T-helper 2 cell treated with Interferon-gamma antibody and Interleukin-4, amounts not matched to agents 5 μg/mL and 100 μg/mL, for 36 hours (primary cell): ENCODE results near the gene TENM4.

ENCODE experiments used
- DNase-seq: peaks from one replicate; pipeline ENCODE4 v3.0.0; 2021; ENCODE audit warnings: low spot score
- H3K27ac Mint-ChIP-seq: one replicate; pipeline ENCODE4 v1.8.0; 2021; ENCODE audit warnings: mild to moderate bottlenecking, mixed read lengths
- H3K27me3 Mint-ChIP-seq: one replicate; pipeline ENCODE4 v1.8.0; 2021; ENCODE audit warnings: low read depth, mixed read lengths
- H3K36me3 Mint-ChIP-seq: one replicate; pipeline ENCODE4 v1.8.0; 2021; ENCODE audit warnings: low read depth, mixed read lengths
- H3K4me1 Mint-ChIP-seq: one replicate; pipeline ENCODE4 v1.8.0; 2021; ENCODE audit warnings: low read depth, mixed read lengths
- H3K4me3 Mint-ChIP-seq: one replicate; pipeline ENCODE4 v1.8.0; 2022; ENCODE audit warnings: mild to moderate bottlenecking, moderate library complexity, mixed read lengths
- H3K9me3 Mint-ChIP-seq: one replicate; pipeline ENCODE4 v1.8.0; 2021; ENCODE audit warnings: mixed read lengths

The TENM4 gene

GRCh38 chr11:79438631-79439409 is 2.0 kb downstream of the TENM4 start:
- Mint-ChIP-seq H3K4me1 (peaks cover 3% of the 10 kb centered on the region), H3K27ac (no peak overlapping the region), H3K4me3 (no peak overlapping the region), H3K27me3 (peaks cover 81% of the 10 kb centered on the region), H3K9me3 (no peaks in the 10 kb centered on the region), H3K36me3 (no peaks in the 10 kb centered on the region)
- DNase-seq, result no peak

GRCh38 chr11:79437981-79438630 is 2.7 kb downstream of the TENM4 start:
- no peak for DNase-seq
- Mint-ChIP-seq H3K36me3 (no peaks in the 10 kb centered on the region), H3K4me1 (peaks cover 3% of the 10 kb centered on the region), H3K27ac (peak overlapping the region; percentile 21), H3K27me3 (peaks cover 78% of the 10 kb centered on the region), H3K4me3 (no peak overlapping the region), H3K9me3 (no peaks in the 10 kb centered on the region)

GRCh38 chr11:79437278-79437980 is 3.4 kb downstream of the TENM4 start:
- Mint-ChIP-seq H3K27ac (peak overlapping the region; percentile 21), H3K27me3 (peaks cover 73% of the 10 kb centered on the region), H3K36me3 (no peaks in the 10 kb centered on the region), H3K4me1 (peaks cover 3% of the 10 kb centered on the region), H3K4me3 (no peak overlapping the region), H3K9me3 (no peaks in the 10 kb centered on the region)
- DNase-seq, result no peak

GRCh38 chr11:79436919-79437277 is 3.9 kb downstream of the TENM4 start:
- peaks cover 69% of the 10 kb centered on the region for H3K27me3 Mint-ChIP-seq
- no peak overlapping the region for H3K27ac Mint-ChIP-seq
- H3K9me3 Mint-ChIP-seq, result no peaks in the 10 kb centered on the region
- DNase-seq, result no peak
- peaks cover 3% of the 10 kb centered on the region for H3K4me1 Mint-ChIP-seq
- H3K4me3 Mint-ChIP-seq, result no peak overlapping the region
- H3K36me3 Mint-ChIP-seq, result no peaks in the 10 kb centered on the region

GRCh38 chr11:79434283-79434682 is 6.5 kb downstream of the TENM4 start:
- no peak overlapping the region for H3K4me3 Mint-ChIP-seq
- no peaks in the 10 kb centered on the region for H3K36me3 Mint-ChIP-seq
- H3K9me3 Mint-ChIP-seq, result no peaks in the 10 kb centered on the region
- DNase-seq, result no peak
- no peaks in the 10 kb centered on the region for H3K4me1 Mint-ChIP-seq
- H3K27ac Mint-ChIP-seq, result no peak overlapping the region
- H3K27me3 Mint-ChIP-seq, result peaks cover 51% of the 10 kb centered on the region

- Mint-ChIP-seq H3K4me3 (no peak overlapping the region), H3K27me3 (peaks cover 35% of the 10 kb centered on the region), H3K9me3 (no peaks in the 10 kb centered on the region), H3K4me1 (no peaks in the 10 kb centered on the region), H3K36me3 (no peaks in the 10 kb centered on the region), H3K27ac (no peak overlapping the region)
- DNase-seq, result no peak
These were observed 8.7 kb downstream of the TENM4 start for GRCh38 chr11:79432138-79432537.

GRCh38 chr11:79431535-79431934 is 9.3 kb downstream of the TENM4 start:
- Mint-ChIP-seq H3K4me1 (no peaks in the 10 kb centered on the region), H3K27me3 (peaks cover 29% of the 10 kb centered on the region), H3K4me3 (no peak overlapping the region), H3K36me3 (no peaks in the 10 kb centered on the region), H3K9me3 (no peaks in the 10 kb centered on the region), H3K27ac (no peak overlapping the region)
- DNase-seq, result no peak

- H3K27me3 Mint-ChIP-seq, result peaks cover 16% of the 10 kb centered on the region
- H3K9me3 Mint-ChIP-seq, result no peaks in the 10 kb centered on the region
- no peak for DNase-seq
- no peaks in the 10 kb centered on the region for H3K4me1 Mint-ChIP-seq
- H3K4me3 Mint-ChIP-seq, result no peak overlapping the region
- H3K27ac Mint-ChIP-seq, result no peak overlapping the region
- no peaks in the 10 kb centered on the region for H3K36me3 Mint-ChIP-seq
These were observed 10.6 kb downstream of the TENM4 start for GRCh38 chr11:79430280-79430679.

GRCh38 chr11:79428406-79428805 is 12.4 kb downstream of the TENM4 start:
- Mint-ChIP-seq H3K27me3 (peaks cover 4% of the 10 kb centered on the region), H3K4me1 (no peaks in the 10 kb centered on the region), H3K27ac (no peak overlapping the region), H3K9me3 (no peaks in the 10 kb centered on the region), H3K36me3 (no peaks in the 10 kb centered on the region), H3K4me3 (no peak overlapping the region)
- no peak for DNase-seq

- no peaks in the 10 kb centered on the region for H3K9me3 Mint-ChIP-seq
- H3K36me3 Mint-ChIP-seq, result no peaks in the 10 kb centered on the region
- H3K4me3 Mint-ChIP-seq, result no peak overlapping the region
- no peak overlapping the region for H3K27ac Mint-ChIP-seq
- no peaks in the 10 kb centered on the region for H3K27me3 Mint-ChIP-seq
- DNase-seq, result no peak
- H3K4me1 Mint-ChIP-seq, result no peaks in the 10 kb centered on the region
These were observed 13.1 kb downstream of the TENM4 start for GRCh38 chr11:79427611-79428327.

GRCh38 chr11:79427126-79427525 is 13.7 kb downstream of the TENM4 start:
- Mint-ChIP-seq H3K27me3 (no peaks in the 10 kb centered on the region), H3K27ac (no peak overlapping the region), H3K36me3 (no peaks in the 10 kb centered on the region), H3K4me1 (no peaks in the 10 kb centered on the region), H3K4me3 (no peak overlapping the region), H3K9me3 (no peaks in the 10 kb centered on the region)
- no peak for DNase-seq

GRCh38 chr11:79425463-79425862 is 15.4 kb downstream of the TENM4 start:
- Mint-ChIP-seq H3K4me3 (no peak overlapping the region), H3K27me3 (no peaks in the 10 kb centered on the region), H3K36me3 (no peaks in the 10 kb centered on the region), H3K4me1 (no peaks in the 10 kb centered on the region), H3K27ac (no peak overlapping the region), H3K9me3 (no peaks in the 10 kb centered on the region)
- no peak for DNase-seq

GRCh38 chr11:79423736-79424135 is 17.1 kb downstream of the TENM4 start:
- Mint-ChIP-seq H3K9me3 (no peaks in the 10 kb centered on the region), H3K4me1 (no peaks in the 10 kb centered on the region), H3K27ac (no peak overlapping the region), H3K36me3 (no peaks in the 10 kb centered on the region), H3K4me3 (no peak overlapping the region), H3K27me3 (no peaks in the 10 kb centered on the region)
- DNase-seq, result no peak

GRCh38 chr11:79422866-79423265 is 18.0 kb downstream of the TENM4 start:
- no peaks in the 10 kb centered on the region for H3K27me3 Mint-ChIP-seq
- no peaks in the 10 kb centered on the region for H3K36me3 Mint-ChIP-seq
- H3K4me3 Mint-ChIP-seq, result no peak overlapping the region
- H3K4me1 Mint-ChIP-seq, result no peaks in the 10 kb centered on the region
- H3K9me3 Mint-ChIP-seq, result no peaks in the 10 kb centered on the region
- DNase-seq, result no peak
- no peak overlapping the region for H3K27ac Mint-ChIP-seq
